ENCODE measurements around the gene ZDHHC19. TPM values are rescaled to one million over a fixed set of nuclear protein-coding genes. Genes with fewer than 3 reads are reported as not detected.
"Not testable (repeated sequence)": the region's sequence is repeated elsewhere in the genome, so short reads cannot be mapped to it uniquely, and the experiment has no call there.

The ZDHHC19 gene
- total RNA-seq, 1 donor from 2014 or later = not detected

DNA sequence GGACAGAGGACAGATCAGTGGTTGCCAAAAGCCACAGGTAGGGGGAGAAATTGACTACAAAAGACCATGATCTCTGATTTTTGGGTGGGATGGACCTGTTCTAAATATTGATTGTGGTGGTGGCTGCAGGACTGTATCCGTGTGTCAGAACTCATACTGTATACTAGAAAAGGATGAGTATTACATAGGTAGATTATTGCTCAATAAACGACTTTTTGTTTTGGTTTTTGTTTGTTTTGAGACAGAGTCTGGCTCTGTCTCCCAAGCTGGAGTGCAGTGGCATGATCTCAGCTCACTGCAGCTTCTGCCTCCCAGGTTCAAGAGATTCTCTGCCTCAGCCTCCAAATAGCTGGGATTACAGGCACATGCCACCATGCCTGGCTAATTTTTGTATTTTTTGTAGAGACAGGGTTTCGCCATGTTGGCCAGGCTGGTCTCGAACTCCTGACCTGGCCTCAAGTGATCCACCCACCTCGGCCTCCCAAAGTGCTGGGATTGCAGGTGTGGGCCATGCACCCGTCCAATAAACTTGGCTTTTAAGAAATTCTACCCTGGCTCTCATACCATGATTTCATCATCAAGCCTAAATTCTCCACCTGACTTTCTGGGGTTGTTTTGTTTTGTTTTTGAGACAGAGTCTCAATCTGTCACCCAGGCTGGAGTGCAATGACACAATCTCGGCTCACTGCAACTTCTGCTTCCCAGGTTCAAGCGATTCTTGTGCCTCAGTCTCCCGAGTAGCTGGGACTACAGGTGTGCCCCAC lies 5.6 kb downstream of the ZDHHC19 start:
- not testable (repeated sequence) for DNase-seq (ENCODE audit: extremely low read depth, low read depth, low spot score)

- DNase-seq (ENCODE audit: extremely low read depth, low read depth, low spot score) = no peak
These were observed 7.4 kb downstream of the ZDHHC19 start for GRCh38 chr3:196203846-196204245.

DNA sequence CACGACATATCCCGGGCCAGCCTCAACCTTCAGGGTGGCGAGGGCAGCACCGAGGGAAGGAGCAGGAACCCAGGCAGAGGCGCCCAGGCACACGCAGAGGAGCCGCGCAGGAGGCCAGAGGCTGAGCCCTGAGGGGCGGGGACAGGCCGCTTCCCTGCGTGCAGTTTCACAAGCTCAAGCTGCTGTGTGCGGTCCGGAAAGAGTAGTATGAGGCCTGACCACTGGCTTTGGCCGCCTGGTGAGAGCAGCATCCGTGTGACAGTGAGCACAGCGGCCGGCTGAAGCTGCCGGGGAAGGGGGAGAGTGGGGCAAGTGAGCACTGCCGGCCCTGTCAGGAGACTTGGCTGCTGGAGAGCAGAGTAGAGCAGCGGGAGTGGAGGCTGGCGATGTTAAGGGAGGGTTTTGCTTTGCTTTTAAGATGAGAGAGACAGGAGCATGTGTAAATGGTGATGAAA lies 8.7 kb downstream of the ZDHHC19 start:
- no peak for DNase-seq (ENCODE audit: extremely low read depth, low read depth, low spot score)

GRCh38 chr3:196198771-196199753 lies 12.1 kb downstream of the ZDHHC19 start:
- DNase-seq (ENCODE audit: extremely low read depth, low read depth, low spot score) = no peak

DNA sequence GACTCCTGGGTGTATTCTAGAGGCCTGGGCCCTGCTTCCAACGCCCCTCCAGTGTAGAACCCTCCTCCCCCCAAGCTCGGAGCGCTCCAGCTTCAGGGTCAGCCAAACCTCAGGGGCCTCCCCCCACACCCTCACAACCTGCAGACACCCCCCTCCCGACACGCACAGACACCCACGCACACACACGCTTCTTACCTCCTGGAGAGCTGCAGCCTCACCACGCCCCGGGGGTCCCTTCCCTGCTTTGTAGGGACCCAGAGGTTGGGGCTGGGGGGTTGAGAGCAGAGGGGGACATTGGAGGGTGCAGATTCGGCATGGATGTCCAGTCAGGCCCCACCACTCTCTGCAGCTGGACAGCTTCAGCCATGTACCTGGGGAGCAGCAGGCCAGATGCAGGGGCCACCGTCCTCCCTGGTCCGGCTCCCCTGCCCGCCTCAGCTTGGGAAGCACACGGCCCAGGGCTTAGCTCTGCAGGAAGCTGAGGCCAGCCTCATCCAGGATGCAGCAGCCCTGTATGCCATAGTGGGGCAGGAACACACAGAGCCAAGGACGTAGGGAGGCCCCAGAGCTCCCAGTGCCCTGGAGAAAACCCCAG lies 13.0 kb downstream of the ZDHHC19 start:
- no peak for DNase-seq (ENCODE audit: extremely low read depth, low read depth, low spot score)

DNA sequence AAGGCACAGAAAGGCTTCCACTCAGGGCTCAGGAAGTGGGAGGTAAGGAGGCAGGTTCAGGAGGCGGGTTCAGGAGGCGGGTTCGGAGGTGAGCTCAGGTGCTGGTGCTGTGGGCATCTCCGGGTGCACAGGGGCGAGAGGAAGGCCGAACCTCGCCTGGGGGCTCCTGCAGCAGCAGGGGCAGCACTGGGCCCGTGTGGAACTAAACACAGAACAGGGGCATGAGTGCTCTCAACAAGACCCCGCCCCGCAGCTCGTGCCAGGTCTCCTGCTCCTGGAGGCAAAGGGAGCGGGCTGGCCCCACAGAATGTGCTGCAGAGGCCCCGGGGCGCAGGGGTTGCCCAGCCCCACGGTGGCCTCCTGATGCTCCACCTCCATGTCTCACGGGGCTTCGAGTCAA lies 13.7 kb downstream of the ZDHHC19 start:
- no peak for DNase-seq (ENCODE audit: extremely low read depth, low read depth, low spot score)

DNA sequence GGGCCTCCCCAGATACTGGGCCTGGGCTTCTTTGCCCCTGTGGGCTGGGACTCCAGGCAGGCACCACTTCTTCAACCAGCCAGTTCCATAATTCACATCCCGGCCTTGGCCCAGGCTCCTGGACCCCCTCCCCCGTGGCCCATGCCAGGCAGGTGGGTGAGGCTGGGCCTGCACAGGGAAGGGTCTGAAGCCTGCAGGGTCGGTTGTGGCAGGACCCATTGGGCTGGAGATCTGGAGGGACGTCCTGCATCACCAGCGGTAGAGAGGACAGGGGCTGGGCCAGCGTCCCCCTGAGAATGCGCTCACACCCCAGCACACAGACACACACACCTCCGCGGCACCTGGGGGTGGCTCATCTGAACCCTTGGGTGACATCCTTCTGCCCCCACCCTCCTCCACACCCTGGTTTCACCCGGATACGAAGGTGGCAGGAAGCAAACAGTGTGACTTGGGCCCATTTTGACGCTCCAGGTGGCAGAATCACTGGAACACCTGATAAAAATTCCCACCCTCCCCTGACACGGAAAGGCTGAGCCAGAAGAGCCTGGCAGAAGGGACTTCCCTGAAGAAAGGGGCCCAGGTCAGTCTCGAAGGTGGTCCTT lies 15.4 kb downstream of the ZDHHC19 start:
- no peak for DNase-seq (ENCODE audit: extremely low read depth, low read depth, low spot score)

- DNase-seq (ENCODE audit: extremely low read depth, low read depth, low spot score) = no peak
These were observed 16.7 kb downstream of the ZDHHC19 start for GRCh38 chr3:196194542-196194915.

DNA sequence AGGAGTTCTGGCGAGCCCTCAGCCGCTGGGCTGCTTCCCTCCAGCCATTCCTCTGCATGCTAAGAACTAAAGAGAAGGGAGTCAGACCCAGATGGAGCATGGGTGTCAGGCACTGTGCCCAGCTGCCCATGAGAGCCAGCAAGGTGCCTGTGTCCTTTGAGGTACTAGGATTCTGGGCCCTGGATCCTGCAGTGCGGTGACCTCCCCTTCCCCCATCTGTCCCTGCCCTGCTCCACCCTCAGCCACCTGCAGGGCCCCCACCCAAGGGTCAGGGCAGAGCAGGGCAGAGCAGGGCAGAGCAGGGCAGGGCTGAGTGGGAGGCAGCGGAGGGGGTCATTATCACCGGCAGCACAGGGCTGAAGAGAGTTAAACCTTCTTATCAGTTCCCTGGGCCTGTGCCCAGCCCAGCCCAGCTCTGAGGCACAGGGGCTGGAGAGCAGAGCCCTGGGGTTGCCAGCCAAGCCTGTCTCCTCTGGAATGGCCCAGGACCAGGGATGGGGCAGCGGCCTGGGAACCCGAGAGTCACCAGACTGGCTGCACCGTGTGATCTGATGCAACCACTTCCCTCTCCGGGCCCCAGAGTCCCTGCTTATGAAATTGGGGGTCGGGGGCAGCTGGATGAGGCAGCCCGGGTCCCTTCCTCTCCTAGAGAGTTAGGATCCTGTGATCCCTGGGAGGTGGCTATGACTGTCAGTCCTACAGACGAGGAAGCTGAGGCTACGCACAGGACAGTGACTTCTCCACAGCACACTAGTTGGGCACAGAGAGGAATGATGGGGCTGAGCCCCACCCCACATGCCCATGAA lies 17.3 kb downstream of the ZDHHC19 start:
- no peak for DNase-seq (ENCODE audit: extremely low read depth, low read depth, low spot score)

DNA sequence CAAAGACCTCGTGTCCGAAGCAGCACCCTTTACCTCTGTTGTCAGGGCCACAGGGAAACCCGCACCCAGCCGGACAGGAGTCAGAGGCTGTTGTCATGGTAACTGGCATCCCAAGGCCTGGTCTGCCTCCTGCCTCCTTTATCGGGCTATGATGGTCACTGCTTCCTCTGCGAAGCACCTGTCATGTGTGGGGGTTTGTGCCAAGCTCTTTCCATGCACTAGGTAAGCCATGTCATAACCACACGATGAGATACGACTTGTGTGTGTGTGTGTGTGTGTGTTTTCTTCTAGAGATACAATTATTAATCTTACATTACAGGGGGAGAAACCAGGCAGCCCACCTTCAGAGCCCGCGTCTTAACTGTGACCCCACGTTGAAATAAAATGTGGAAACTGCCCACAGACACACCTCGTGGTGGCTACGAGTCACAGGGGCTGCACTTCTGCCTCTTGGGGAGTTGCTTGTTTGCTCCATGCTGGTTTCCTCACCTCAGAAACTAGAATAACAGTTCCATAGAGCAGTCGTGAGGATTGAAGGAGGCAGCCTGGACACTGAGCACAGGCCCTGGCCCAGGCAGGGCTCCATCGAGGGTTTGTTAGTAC lies 18.0 kb downstream of the ZDHHC19 start:
- no peak for DNase-seq (ENCODE audit: extremely low read depth, low read depth, low spot score)

GRCh38 chr3:196192524-196193051 lies 18.6 kb downstream of the ZDHHC19 start:
- no peak for DNase-seq (ENCODE audit: extremely low read depth, low read depth, low spot score)

GRCh38 chr3:196192036-196192523 lies 19.1 kb downstream of the ZDHHC19 start:
- DNase-seq (ENCODE audit: extremely low read depth, low read depth, low spot score) = no peak

GRCh38 chr3:196189566-196190347 lies 21.4 kb downstream of the ZDHHC19 start:
- no peak for DNase-seq (ENCODE audit: extremely low read depth, low read depth, low spot score)

DNA sequence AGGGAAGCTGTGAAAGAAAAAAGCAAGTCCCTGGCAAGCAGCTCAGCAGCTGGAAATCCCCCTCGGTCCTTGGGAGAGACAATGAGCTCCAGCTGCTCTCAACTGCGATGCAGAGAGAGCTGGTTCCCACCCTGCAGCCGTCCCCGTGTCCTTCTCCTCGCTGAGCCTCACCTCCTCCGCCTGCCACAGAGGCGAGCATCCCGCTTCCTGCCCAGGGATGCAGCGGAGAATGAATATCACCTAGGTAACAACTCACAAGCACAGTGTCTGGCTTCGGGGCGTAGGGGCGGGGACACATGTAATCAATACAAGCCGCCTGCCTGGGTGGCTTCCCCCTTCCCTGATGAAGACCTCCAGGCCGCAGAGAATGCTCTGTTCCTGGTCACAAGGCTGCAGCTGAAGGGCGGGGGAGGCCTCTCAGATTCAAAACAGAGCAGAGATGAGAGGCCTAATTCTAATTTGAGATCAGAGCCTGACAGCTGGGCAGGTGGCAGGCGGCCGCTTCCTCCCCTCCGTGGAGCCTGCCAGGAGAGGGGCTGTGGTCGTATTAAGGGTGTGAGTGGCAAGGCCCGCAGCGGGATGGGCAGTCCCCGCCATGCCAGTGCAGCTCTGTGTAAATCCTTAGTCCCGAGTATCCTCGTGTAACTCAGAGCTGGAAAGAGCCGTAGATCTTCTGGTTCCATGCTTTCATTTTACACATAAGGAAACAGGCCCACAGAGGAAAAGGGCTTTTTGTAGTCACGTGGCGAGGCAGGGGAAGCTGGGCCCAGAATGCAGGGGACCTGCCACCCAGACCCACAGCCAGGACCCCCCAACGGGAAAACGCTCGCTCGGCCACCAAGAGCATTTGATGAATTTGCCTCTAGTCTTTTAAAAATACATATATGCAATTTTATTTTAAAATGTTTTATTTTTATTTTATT lies 24.3 kb downstream of the ZDHHC19 start:
- no peak for DNase-seq (ENCODE audit: extremely low read depth, low read depth, low spot score)

GRCh38 chr3:196184881-196185280 lies 26.3 kb downstream of the ZDHHC19 start:
- DNase-seq (ENCODE audit: extremely low read depth, low read depth, low spot score) = no peak

DNA sequence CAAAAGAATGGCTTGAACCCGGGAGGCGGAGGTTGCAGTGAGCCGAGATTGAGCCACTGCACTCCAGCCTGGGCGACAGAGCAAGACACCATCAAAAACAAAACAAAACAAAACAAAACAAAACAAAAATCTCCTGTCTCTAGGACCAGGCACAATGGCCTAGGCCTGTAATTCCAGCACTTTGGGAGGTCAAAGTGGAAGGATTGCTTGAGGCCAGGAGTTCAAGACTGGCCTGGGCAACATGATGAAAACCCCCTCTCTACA lies 27.1 kb downstream of the ZDHHC19 start:
- DNase-seq (ENCODE audit: extremely low read depth, low read depth, low spot score) = not testable (repeated sequence)

DNA sequence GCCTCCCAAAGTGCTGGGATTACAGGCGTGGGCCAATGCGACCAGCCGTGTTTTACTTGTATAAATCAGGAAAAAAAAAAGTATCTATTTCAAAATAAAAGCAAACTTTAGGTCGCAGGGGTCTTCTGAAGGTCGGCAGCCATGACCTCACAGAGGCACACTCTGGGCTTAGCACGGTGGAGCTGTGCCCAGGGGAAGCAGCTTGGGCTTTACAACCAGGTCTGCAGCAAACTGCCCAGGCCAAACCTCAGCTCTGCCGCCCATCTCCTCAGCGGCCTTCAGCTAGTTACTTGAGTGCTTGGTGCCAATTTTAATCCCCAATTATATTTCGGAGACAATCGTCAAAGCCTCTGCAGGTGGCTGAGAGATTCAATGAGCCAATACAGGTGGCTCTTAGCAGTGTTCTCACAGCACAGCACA lies 30.1 kb downstream of the ZDHHC19 start:
- DNase-seq (ENCODE audit: extremely low read depth, low read depth, low spot score) = no peak

- DNase-seq (ENCODE audit: extremely low read depth, low read depth, low spot score) = no peak
These were observed 30.9 kb downstream of the ZDHHC19 start for GRCh38 chr3:196180346-196180745.
